GM23248 (cell line): ENCODE results near the gene RASAL3. TPM values are rescaled to one million over a fixed set of nuclear protein-coding genes. Genes with fewer than 3 reads are reported as not detected.

Source experiments
- DNase-seq: peaks from one replicate; pipeline ENCODE4 v3.0.0-alpha.2; 2015
- H2AFZ ChIP-seq: fragments of 200-600 bp; sonication (generic); 2 replicates; pipeline ENCODE4 v1.6.1; 2016; ENCODE audit warnings: antibody characterized with exemption
- H3F3A ChIP-seq: fragments of 200-600 bp; sonication (generic); 2 replicates; pipeline ENCODE4 v1.6.1; 2016; ENCODE audit warnings: mild to moderate bottlenecking, antibody characterized with exemption, mixed run types; ENCODE audit not compliant: insufficient read depth
- H3K27ac ChIP-seq: fragments of 200-600 bp; sonication (generic); 2 replicates; pipeline ENCODE4 v1.5.1; 2016; ENCODE audit warnings: mild to moderate bottlenecking
- H3K27me3 ChIP-seq: fragments of 200-600 bp; sonication (generic); replicated peaks from 2 replicates; pipeline ENCODE4 v1.6.1; 2016; ENCODE audit warnings: mild to moderate bottlenecking; ENCODE audit not compliant: insufficient read depth
- H3K36me3 ChIP-seq: fragments of 200-600 bp; sonication (generic); 2 replicates; pipeline ENCODE4 v1.6.1; 2016; ENCODE audit warnings: low read depth, mild to moderate bottlenecking
- H3K4me1 ChIP-seq: fragments of 200-600 bp; sonication (generic); 2 replicates; pipeline ENCODE4 v1.6.1; 2016; ENCODE audit warnings: mild to moderate bottlenecking; ENCODE audit not compliant: insufficient read depth
- H3K4me2 ChIP-seq: fragments of 200-600 bp; sonication (generic); one replicate; pipeline ENCODE4 v1.6.1; 2016; ENCODE audit warnings: mild to moderate bottlenecking; ENCODE audit not compliant: unreplicated experiment
- H3K4me3 ChIP-seq: fragments of 200-600 bp; sonication (generic); 2 replicates; pipeline ENCODE4 v1.5.1; 2016; ENCODE audit warnings: mild to moderate bottlenecking
- H3K79me2 ChIP-seq: fragments of 200-600 bp; sonication (generic); 2 replicates; pipeline ENCODE4 v1.6.1; 2016; ENCODE audit warnings: mild to moderate bottlenecking; ENCODE audit not compliant: insufficient read depth
- H3K9ac ChIP-seq: fragments of 200-600 bp; sonication (generic); 2 replicates; pipeline ENCODE4 v1.6.1; 2016; ENCODE audit warnings: mild to moderate bottlenecking
- H3K9me2 ChIP-seq: fragments of 200-600 bp; sonication (generic); 2 replicates; pipeline ENCODE4 v1.6.1; 2016; ENCODE audit warnings: mixed run types, mild to moderate bottlenecking, moderate library complexity; ENCODE audit not compliant: insufficient read depth
- H3K9me3 ChIP-seq: fragments of 200-600 bp; sonication (generic); one replicate; pipeline ENCODE4 v1.6.1; 2017; ENCODE audit warnings: low read depth
- H4K20me1 ChIP-seq: fragments of 200-600 bp; sonication (generic); 2 replicates; pipeline ENCODE4 v1.6.0; 2016; ENCODE audit not compliant: insufficient read depth
- EZH2 ChIP-seq: fragments of 200-600 bp; sonication (generic); IDR thresholded peaks from 2 replicates; pipeline ENCODE4 v1.6.1; 2018; ENCODE audit warnings: antibody characterized with exemption, mild to moderate bottlenecking; ENCODE audit not compliant: insufficient read depth, poor library complexity, severe bottlenecking
- EZH2phosphoT487 ChIP-seq: fragments of 200-600 bp; sonication (generic); IDR thresholded peaks from 2 replicates; pipeline ENCODE4 v1.6.1; 2018; ENCODE audit warnings: antibody characterized with exemption, moderate library complexity, mild to moderate bottlenecking, low read depth; ENCODE audit not compliant: insufficient read depth
- WGBS, 2 experiments: methylation state at CpG; one replicate each; pipeline ENCODE4 v1.1.6; 2015 to 2017; ENCODE audit warnings: low lambda C conversion rate in 2 of 2, low coverage in 1 of 2; ENCODE audit errors: missing lambda C conversion rate in 2 of 2; 5-methylcytosine and 5-hydroxymethylcytosine counted together
- in situ Hi-C: fragments of 300-500 bp; cut with MboI; formaldehyde crosslinking; loops from 2 replicates; pipeline ENCODE4 v1.15.0; 2020
- polyA plus RNA-seq: library from polyadenylated mRNA; unstranded; fragments of >200 nt; fragmentation: Nextera tagmentation; extraction: Ambion mirVana; gene quantifications from 2 replicates; pipeline ENCODE4 v1.2.1, GENCODE V29; 2016
- total RNA-seq: library from RNA; depleted of rRNA; stranded (reverse); fragments of >200 nt; shearing (Covaris generic); gene quantifications from 2 replicates; pipeline ENCODE4 v1.2.3, GENCODE V29; 2014

The RASAL3 gene
- total and polyA plus RNA-seq, 2 experiments from 2014 or later: not detected

GRCh38 chr19:15469513-15470297, 5.4 kb upstream of the RASAL3 start:
- no peak overlapping the region for H3K27ac ChIP-seq
- no peaks in the 10 kb centered on the region for H3K9me2 ChIP-seq
- WGBS, 2 experiments: 2 to 3% methylated on average over 27 to 30 of the region's 65 CpGs
- no peak overlapping the region for H3K4me3 ChIP-seq
- H3F3A ChIP-seq: no peaks in the 10 kb centered on the region
- H3K79me2 ChIP-seq: no peaks in the 10 kb centered on the region
- no peaks in the 10 kb centered on the region for H3K4me1 ChIP-seq
- H4K20me1 ChIP-seq: no peaks in the 10 kb centered on the region
- H3K9ac ChIP-seq: no peak overlapping the region
- no peak overlapping the region for H2AFZ ChIP-seq
- H3K36me3 ChIP-seq: no peaks in the 10 kb centered on the region
- in situ Hi-C loops: no loop called here
- TF ChIP-seq EZH2phosphoT487: no peak
- TF ChIP-seq EZH2: no peak
- peak; percentile 40 for DNase-seq
- H3K9me3 ChIP-seq: no peaks in the 10 kb centered on the region
- peaks cover 7% of the 10 kb centered on the region for H3K27me3 ChIP-seq
- no peak overlapping the region for H3K4me2 ChIP-seq

DNA sequence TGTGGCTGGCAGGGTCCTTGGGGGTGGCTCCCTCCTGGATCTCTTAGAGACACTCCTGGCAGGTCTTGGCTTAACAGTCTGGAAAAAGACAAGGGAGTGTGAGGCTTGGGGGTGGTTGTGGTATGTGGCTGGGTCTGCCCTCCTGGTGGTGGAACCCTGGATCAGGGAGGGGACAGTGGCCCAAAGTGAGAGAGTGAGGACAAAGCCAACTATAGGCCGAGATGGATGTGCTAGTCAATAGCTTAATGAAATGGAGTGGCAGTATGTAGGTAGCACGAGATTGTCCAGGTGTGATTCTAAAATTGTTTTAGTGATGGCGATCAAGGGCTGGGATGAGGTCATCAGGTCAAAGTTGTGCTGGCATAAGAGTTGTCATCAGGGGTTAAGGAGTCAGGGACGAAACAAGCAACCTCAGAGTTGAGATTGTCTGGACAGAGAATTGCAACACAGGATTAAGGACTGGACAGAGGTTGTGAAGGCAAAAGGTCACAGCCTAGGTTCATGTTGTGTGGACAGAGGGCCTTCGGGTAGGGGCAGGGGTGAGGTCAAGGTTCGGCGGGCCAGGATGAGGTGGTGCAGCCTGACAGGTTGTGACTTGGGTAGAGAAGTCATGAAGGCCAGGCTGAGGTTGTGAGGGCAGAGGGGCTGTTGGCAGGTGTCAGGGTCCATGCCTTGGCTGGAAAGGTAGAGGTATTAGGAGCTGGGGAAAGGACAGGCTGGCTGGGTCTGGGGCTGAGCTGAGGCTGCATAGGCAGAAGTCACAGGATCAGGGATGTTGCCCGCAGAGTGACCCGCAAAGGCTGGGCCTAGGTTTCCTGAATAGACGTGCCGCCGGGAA, 4.5 kb upstream of the RASAL3 start:
- H3K9ac ChIP-seq: no peak overlapping the region
- H3K4me1 ChIP-seq: no peaks in the 10 kb centered on the region
- H3K4me2 ChIP-seq: no peak overlapping the region
- TF ChIP-seq EZH2 (no peak), EZH2phosphoT487 (no peak)
- no peaks in the 10 kb centered on the region for H3F3A ChIP-seq
- H2AFZ ChIP-seq: no peak overlapping the region
- no peaks in the 10 kb centered on the region for H3K79me2 ChIP-seq
- H3K27me3 ChIP-seq: peaks cover 7% of the 10 kb centered on the region
- H3K27ac ChIP-seq: no peak overlapping the region
- H3K9me3 ChIP-seq: no peaks in the 10 kb centered on the region
- no peaks in the 10 kb centered on the region for H4K20me1 ChIP-seq
- no peaks in the 10 kb centered on the region for H3K36me3 ChIP-seq
- in situ Hi-C loops: no loop called here
- WGBS, 2 experiments: 52 to 60% methylated on average over 10 to 12 of the region's 12 CpGs
- no peak for DNase-seq
- H3K4me3 ChIP-seq: no peak overlapping the region
- no peaks in the 10 kb centered on the region for H3K9me2 ChIP-seq

DNA sequence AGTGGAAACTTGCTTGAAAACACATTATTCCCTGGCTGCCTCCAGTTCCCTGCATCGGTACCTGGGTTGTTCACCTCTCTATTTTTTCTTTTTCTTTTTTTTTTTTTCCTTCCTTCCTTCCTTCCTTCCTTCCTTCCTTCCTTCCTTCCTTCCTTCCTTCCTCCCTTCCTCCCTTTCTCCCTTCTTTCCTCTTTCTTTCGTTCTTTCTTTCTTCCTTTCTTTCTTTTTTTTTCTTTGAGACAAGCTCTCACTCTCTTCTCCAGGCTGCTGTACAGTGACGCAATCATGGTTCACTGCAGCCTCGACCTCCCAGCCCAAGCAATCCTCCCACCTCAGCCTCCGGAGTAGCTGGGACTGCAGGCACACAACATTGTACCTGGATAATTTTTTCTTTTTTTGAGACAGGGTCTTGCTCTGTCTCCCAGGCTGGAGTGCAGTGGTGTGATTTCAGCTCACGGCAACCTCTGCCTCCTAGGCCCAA, 3.4 kb upstream of the RASAL3 start:
- Histone ChIP-seq H3K4me2 (no peak overlapping the region), H3K9me3 (no peaks in the 10 kb centered on the region), H3K36me3 (no peaks in the 10 kb centered on the region), H3K79me2 (no peaks in the 10 kb centered on the region), H3K27me3 (peaks cover 7% of the 10 kb centered on the region), H3K27ac (no peak overlapping the region), H3K4me1 (no peaks in the 10 kb centered on the region), H3F3A (no peaks in the 10 kb centered on the region), H4K20me1 (no peaks in the 10 kb centered on the region), H3K9me2 (no peaks in the 10 kb centered on the region), H3K4me3 (no peak overlapping the region), H2AFZ (no peak overlapping the region), H3K9ac (no peak overlapping the region)
- no peak for TF ChIP-seq EZH2phosphoT487
- no peak for TF ChIP-seq EZH2
- in situ Hi-C loops: no loop called here
- 76 to 83% methylated on average over 6 of the region's 6 CpGs for WGBS, 2 experiments
- no peak for DNase-seq

- no peak for TF ChIP-seq EZH2
- TF ChIP-seq EZH2phosphoT487: no peak
- DNase-seq: peak; percentile 33
- no peaks in the 10 kb centered on the region for H3F3A ChIP-seq
- H2AFZ ChIP-seq: no peak overlapping the region
- no peaks in the 10 kb centered on the region for H4K20me1 ChIP-seq
- no peaks in the 10 kb centered on the region for H3K79me2 ChIP-seq
- no peak overlapping the region for H3K9ac ChIP-seq
- WGBS, 2 experiments: 38 to 39% methylated on average over 8 of the region's 8 CpGs
- no peak overlapping the region for H3K4me2 ChIP-seq
- H3K9me2 ChIP-seq: no peaks in the 10 kb centered on the region
- H3K36me3 ChIP-seq: no peaks in the 10 kb centered on the region
- H3K4me1 ChIP-seq: no peaks in the 10 kb centered on the region
- peaks cover 7% of the 10 kb centered on the region for H3K27me3 ChIP-seq
- no peak overlapping the region for H3K4me3 ChIP-seq
- H3K9me3 ChIP-seq: no peaks in the 10 kb centered on the region
- no peak overlapping the region for H3K27ac ChIP-seq
- in situ Hi-C loops: no loop called here
Observed at GRCh38 chr19:15466851-15467733, 2.7 kb upstream of the RASAL3 start.
